DOHH2 (cell line): ENCODE results near the gene GCKR.

Source experiments
- H3F3A ChIP-seq: fragments of 200-600 bp; sonication (generic), shearing (Covaris generic); 2 replicates; pipeline ENCODE4 v1.6.0; 2016; ENCODE audit warnings: antibody characterized with exemption, mild to moderate bottlenecking; ENCODE audit not compliant: control insufficient read depth, insufficient read depth
- H3K27ac ChIP-seq: fragments of 200-600 bp; sonication (generic); 2 replicates; pipeline ENCODE4 v1.5.1; 2014; ENCODE audit warnings: low read depth, mild to moderate bottlenecking, low read length, moderate library complexity
- H3K27me3 ChIP-seq: fragments of 200-600 bp; sonication (generic); 2 replicates; pipeline ENCODE4 v1.6.1; 2014; ENCODE audit warnings: mild to moderate bottlenecking, low read length, mixed read lengths; ENCODE audit not compliant: control insufficient read depth
- H3K36me3 ChIP-seq: fragments of 200-600 bp; sonication (generic); 2 replicates; pipeline ENCODE4 v1.6.1; 2014; ENCODE audit warnings: mild to moderate bottlenecking, low read length, moderate library complexity, mixed read lengths; ENCODE audit not compliant: control insufficient read depth
- H3K4me1 ChIP-seq: fragments of 200-600 bp; sonication (generic); 2 replicates; pipeline ENCODE4 v1.6.1; 2014; ENCODE audit warnings: mild to moderate bottlenecking, low read length, mixed read lengths; ENCODE audit not compliant: control insufficient read depth
- H3K4me2 ChIP-seq: fragments of 200-600 bp; sonication (generic); 2 replicates; pipeline ENCODE4 v1.6.0; 2014; ENCODE audit warnings: mild to moderate bottlenecking, low read length, moderate library complexity
- H3K4me3 ChIP-seq: fragments of 200-600 bp; sonication (generic); 2 replicates; pipeline ENCODE4 v1.5.1; 2014; ENCODE audit warnings: mild to moderate bottlenecking, low read length, mixed read lengths
- H3K79me2 ChIP-seq: fragments of 200-600 bp; sonication (generic); 2 replicates; pipeline ENCODE4 v1.6.1; 2014; ENCODE audit warnings: mild to moderate bottlenecking, low read length, mixed read lengths; ENCODE audit not compliant: control insufficient read depth
- H3K9me2 ChIP-seq: fragments of 200-600 bp; sonication (generic); replicated peaks from 2 replicates; pipeline ENCODE4 v1.6.1; 2014; ENCODE audit warnings: mild to moderate bottlenecking, low read length, mixed read lengths; ENCODE audit not compliant: control insufficient read depth
- H3K9me3 ChIP-seq: fragments of 200-600 bp; sonication (generic); 2 replicates; pipeline ENCODE4 v1.6.1; 2014; ENCODE audit warnings: antibody characterized with exemption, low read length, mixed read lengths; ENCODE audit not compliant: control insufficient read depth, insufficient read depth
- H4K20me1 ChIP-seq: fragments of 200-600 bp; sonication (generic); 2 replicates; pipeline ENCODE4 v1.6.0; 2014; ENCODE audit warnings: low read depth, mild to moderate bottlenecking, antibody characterized with exemption, low read length, moderate library complexity; ENCODE audit not compliant: control insufficient read depth, insufficient read depth
- EZH2phosphoT487 ChIP-seq: fragments of 200-600 bp; sonication (generic); IDR thresholded peaks from 2 replicates; pipeline ENCODE4 v1.6.1; 2017; ENCODE audit warnings: borderline replicate concordance, mild to moderate bottlenecking, antibody characterized with exemption, low read length, moderate library complexity, mixed read lengths
- TF ChIP-seq, protein P1 (sequence below): fragments of 200-600 bp; sonication (generic); IDR thresholded peaks from one replicate; pipeline ENCODE4 v1.5.1; 2014; ENCODE audit warnings: antibody characterized with exemption, mild to moderate bottlenecking, low read depth, low read length; ENCODE audit not compliant: poor library complexity, severe bottlenecking

Gene GCKR

GRCh38 chr2:27561060-27561459 lies 64.4 kb downstream of the GCKR start:
- Histone ChIP-seq H3K79me2 (no peaks in the 10 kb centered on the region), H3K36me3 (no peaks in the 10 kb centered on the region), H3K27ac (no peak overlapping the region), H3F3A (no peaks in the 10 kb centered on the region; the same call in 1 of the 2 replicates), H3K27me3 (peaks cover 12% of the 10 kb centered on the region), H3K4me3 (no peak overlapping the region), H3K4me1 (no peaks in the 10 kb centered on the region), H3K4me2 (no peak overlapping the region), H3K9me3 (no peaks in the 10 kb centered on the region), H4K20me1 (no peaks in the 10 kb centered on the region), H3K9me2 (no peaks in the 10 kb centered on the region)
- no peak for TF ChIP-seq EZH2phosphoT487
- TF ChIP-seq, protein P1, sequence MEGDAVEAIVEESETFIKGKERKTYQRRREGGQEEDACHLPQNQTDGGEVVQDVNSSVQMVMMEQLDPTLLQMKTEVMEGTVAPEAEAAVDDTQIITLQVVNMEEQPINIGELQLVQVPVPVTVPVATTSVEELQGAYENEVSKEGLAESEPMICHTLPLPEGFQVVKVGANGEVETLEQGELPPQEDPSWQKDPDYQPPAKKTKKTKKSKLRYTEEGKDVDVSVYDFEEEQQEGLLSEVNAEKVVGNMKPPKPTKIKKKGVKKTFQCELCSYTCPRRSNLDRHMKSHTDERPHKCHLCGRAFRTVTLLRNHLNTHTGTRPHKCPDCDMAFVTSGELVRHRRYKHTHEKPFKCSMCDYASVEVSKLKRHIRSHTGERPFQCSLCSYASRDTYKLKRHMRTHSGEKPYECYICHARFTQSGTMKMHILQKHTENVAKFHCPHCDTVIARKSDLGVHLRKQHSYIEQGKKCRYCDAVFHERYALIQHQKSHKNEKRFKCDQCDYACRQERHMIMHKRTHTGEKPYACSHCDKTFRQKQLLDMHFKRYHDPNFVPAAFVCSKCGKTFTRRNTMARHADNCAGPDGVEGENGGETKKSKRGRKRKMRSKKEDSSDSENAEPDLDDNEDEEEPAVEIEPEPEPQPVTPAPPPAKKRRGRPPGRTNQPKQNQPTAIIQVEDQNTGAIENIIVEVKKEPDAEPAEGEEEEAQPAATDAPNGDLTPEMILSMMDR = no peak

DNA sequence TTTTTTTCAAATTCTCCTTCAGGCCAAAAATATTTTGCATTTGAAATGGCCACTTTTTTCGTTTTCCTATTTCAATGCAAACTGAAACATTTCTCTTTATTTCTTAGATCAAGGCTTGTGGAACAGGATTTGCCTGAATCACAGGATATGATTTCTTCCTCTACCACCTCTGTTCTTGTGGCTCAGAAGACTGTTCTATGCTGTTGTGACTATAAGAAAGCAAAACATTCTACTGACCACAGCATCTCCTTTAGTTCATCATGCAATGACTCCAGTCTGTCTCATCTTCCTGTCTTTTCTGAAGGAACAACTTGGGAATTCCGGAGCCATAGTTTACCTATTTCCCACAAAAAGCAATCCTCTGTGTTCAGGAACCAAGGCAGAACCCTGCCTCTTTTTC lies 70.0 kb downstream of the GCKR start:
- Histone ChIP-seq H3K4me2 (no peak overlapping the region), H3F3A (no peaks in the 10 kb centered on the region), H3K36me3 (no peaks in the 10 kb centered on the region), H3K27me3 (peaks cover 27% of the 10 kb centered on the region), H3K79me2 (no peaks in the 10 kb centered on the region), H3K4me1 (no peaks in the 10 kb centered on the region), H3K27ac (no peak overlapping the region), H3K4me3 (no peak overlapping the region), H4K20me1 (no peaks in the 10 kb centered on the region), H3K9me3 (no peaks in the 10 kb centered on the region), H3K9me2 (no peaks in the 10 kb centered on the region)
- no peak for TF ChIP-seq EZH2phosphoT487
- TF ChIP-seq, protein P1 = no peak

GRCh38 chr2:27569398-27569797 lies 72.8 kb downstream of the GCKR start:
- Histone ChIP-seq H3K9me2 (no peaks in the 10 kb centered on the region), H4K20me1 (no peaks in the 10 kb centered on the region), H3K79me2 (no peaks in the 10 kb centered on the region), H3K27me3 (peaks cover 27% of the 10 kb centered on the region), H3K4me3 (no peak overlapping the region), H3K4me2 (no peak overlapping the region), H3K4me1 (no peaks in the 10 kb centered on the region), H3F3A (no peaks in the 10 kb centered on the region), H3K36me3 (no peaks in the 10 kb centered on the region), H3K27ac (no peak overlapping the region), H3K9me3 (no peaks in the 10 kb centered on the region)
- TF ChIP-seq, protein P1 = no peak
- no peak for TF ChIP-seq EZH2phosphoT487

GRCh38 chr2:27571197-27571596 lies 74.6 kb downstream of the GCKR start:
- Histone ChIP-seq H3K27ac (no peak overlapping the region), H3K36me3 (no peaks in the 10 kb centered on the region), H3K9me2 (no peaks in the 10 kb centered on the region), H3K4me2 (no peak overlapping the region), H3K4me3 (no peak overlapping the region), H4K20me1 (no peaks in the 10 kb centered on the region), H3K4me1 (no peaks in the 10 kb centered on the region), H3F3A (no peaks in the 10 kb centered on the region), H3K27me3 (peaks cover 15% of the 10 kb centered on the region), H3K79me2 (no peaks in the 10 kb centered on the region), H3K9me3 (no peaks in the 10 kb centered on the region)
- TF ChIP-seq EZH2phosphoT487 = no peak
- TF ChIP-seq, protein P1 = no peak
